Peyer's patch (tissue), 4 donors: ENCODE results near the gene MARS1. TPM values are rescaled to one million over a fixed set of nuclear protein-coding genes. Genes with fewer than 3 reads are reported as not detected.

ENCODE experiments used
- DNase-seq, 3 donors: peaks; one replicate each; pipeline ENCODE4 v3.0.0-alpha.2; 2017 to 2019
- H3K27ac ChIP-seq, 4 donors: fragments of 200-600 bp; sonication (generic); one replicate each; pipeline ENCODE4 v1.5.1; 2016 to 2019
- H3K27me3 ChIP-seq, 2 donors: fragments of 200-600 bp; sonication (generic); one replicate each; pipeline ENCODE4 v1.5.1; 2019
- H3K36me3 ChIP-seq, 3 donors: fragments of 200-600 bp; sonication (generic); one replicate each; pipeline ENCODE4 v1.5.1; 2016 to 2019
- H3K4me1 ChIP-seq, 4 donors: fragments of 200-600 bp; sonication (generic); one replicate each; pipeline ENCODE4 v1.5.1; 2016 to 2019
- H3K4me3 ChIP-seq, 4 donors: fragments of 200-600 bp; sonication (generic); 1 replicate in 3 of 4; 2 replicates in 1 of 4; pipeline ENCODE4 v1.5.1; 2016 to 2019; ENCODE audit warnings: mild to moderate bottlenecking in 1 of 4
- H3K9me3 ChIP-seq, 4 donors: fragments of 200-600 bp; sonication (generic); one replicate each; pipeline ENCODE4 v1.5.1; 2016 to 2019; ENCODE audit warnings: mild to moderate bottlenecking in 1 of 4
- CTCF ChIP-seq, 6 experiments: fragments of 450-650 bp in 4 of 6; fragments of 200-600 bp in 2 of 6; sonication (generic) in 1 of 6; IDR thresholded peaks; one replicate each; pipeline ENCODE4 v1.5.1; 2017 to 2019; ENCODE audit warnings: antibody characterized with exemption in 6 of 6, mild to moderate bottlenecking in 3 of 6, moderate library complexity in 1 of 6
- POLR2A ChIP-seq, 2 donors: fragments of 450-650 bp; IDR thresholded peaks; one replicate each; pipeline ENCODE4 v1.5.1; 2017; ENCODE audit warnings: antibody characterized with exemption in 2 of 2, mild to moderate bottlenecking in 2 of 2, moderate library complexity in 2 of 2
- total RNA-seq, 4 donors: library from RNA; depleted of rRNA; stranded (reverse); fragments of >200 nt; gene quantifications; one replicate each; pipeline ENCODE4 v1.1.0, GENCODE V29; 2016

Gene MARS1
- total RNA-seq, 4 donors from 2014 or later: 40.6 to 97.4 (median 63.5) TPM

DNA sequence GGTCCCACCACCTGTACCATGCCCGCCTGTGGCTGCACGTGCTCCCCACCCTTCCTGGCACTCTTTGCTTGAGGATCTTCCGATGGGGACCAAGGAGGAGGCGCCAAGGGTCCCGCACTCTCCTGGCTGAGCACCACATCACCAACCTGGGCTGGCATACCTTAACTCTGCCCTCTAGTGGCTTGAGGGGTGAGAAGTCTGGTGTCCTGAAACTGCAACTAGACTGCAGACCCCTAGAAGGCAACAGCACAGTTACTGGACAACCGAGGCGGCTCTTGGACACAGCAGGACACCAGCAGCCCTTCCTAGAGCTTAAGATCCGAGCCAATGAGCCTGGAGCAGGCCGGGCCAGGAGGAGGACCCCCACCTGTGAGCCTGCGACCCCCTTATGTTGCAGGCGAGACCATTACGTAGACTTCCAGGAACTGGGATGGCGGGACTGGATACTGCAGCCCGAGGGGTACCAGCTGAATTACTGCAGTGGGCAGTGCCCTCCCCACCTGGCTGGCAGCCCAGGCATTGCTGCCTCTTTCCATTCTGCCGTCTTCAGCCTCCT is 31.6 kb upstream of the MARS1 start:
- Histone ChIP-seq H3K9me3 (no peaks in the 10 kb centered on the region), H3K27me3 (no peaks in the 10 kb centered on the region), H3K4me3 (peak overlapping the region in 1 of 4 donors; percentile 18), H3K36me3 (no peaks in the 10 kb centered on the region), H3K4me1 (peaks cover 8 to 33% (median 9%) of the 10 kb centered on the region in 4 donors), H3K27ac (no peak overlapping the region)
- TF ChIP-seq CTCF (IDR thresholded peaks at IDR 0.05): peak in 5 of 6 experiments; percentile 37 to 61 (median 50)
- TF ChIP-seq POLR2A (IDR thresholded peaks at IDR 0.05): no peak
- DNase-seq: peak in 2 of 3 donors; percentile 56 to 68

DNA sequence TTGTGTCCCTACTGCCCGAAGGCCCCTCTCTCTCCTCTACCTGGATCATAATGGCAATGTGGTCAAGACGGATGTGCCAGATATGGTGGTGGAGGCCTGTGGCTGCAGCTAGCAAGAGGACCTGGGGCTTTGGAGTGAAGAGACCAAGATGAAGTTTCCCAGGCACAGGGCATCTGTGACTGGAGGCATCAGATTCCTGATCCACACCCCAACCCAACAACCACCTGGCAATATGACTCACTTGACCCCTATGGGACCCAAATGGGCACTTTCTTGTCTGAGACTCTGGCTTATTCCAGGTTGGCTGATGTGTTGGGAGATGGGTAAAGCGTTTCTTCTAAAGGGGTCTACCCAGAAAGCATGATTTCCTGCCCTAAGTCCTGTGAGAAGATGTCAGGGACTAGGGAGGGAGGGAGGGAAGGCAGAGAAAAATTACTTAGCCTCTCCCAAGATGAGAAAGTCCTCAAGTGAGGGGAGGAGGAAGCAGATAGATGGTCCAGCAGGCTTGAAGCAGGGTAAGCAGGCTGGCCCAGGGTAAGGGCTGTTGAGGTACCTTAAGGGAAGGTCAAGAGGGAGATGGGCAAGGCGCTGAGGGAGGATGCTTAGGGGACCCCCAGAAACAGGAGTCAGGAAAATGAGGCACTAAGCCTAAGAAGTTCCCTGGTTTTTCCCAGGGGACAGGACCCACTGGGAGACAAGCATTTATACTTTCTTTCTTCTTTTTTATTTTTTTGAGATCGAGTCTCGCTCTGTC is 31.0 kb upstream of the MARS1 start:
- DNase-seq: no peak
- Histone ChIP-seq H3K4me3 (peak overlapping the region in 1 of 4 donors; percentile 18), H3K4me1 (peaks cover 8 to 37% (median 15%) of the 10 kb centered on the region in 4 donors), H3K36me3 (no peaks in the 10 kb centered on the region), H3K27me3 (no peaks in the 10 kb centered on the region), H3K9me3 (no peaks in the 10 kb centered on the region), H3K27ac (no peak overlapping the region)
- no peak for TF ChIP-seq CTCF (IDR thresholded peaks at IDR 0.05)
- no peak for TF ChIP-seq POLR2A (IDR thresholded peaks at IDR 0.05)

DNA sequence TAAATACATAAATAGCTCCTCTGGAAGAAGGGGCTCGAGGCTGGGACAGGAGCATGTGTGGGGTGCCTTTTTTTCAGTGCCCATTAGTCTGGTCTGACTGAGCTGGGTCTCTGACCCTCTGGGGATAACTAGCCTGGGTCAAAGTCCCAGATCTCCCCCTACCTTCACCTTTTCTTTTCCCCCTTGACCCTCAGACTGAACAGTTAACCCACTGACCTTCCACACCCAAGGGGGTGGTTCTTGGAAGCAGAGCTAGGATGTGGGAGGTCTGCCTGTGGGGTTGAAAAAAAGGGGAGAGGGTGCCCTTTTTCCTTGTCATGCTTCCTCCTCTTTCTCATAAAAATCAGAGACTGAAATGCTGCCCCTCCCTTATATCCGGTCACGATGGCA is 29.2 kb upstream of the MARS1 start:
- Histone ChIP-seq H3K4me1 (peaks cover 8 to 48% (median 15%) of the 10 kb centered on the region in 4 donors), H3K4me3 (peak overlapping the region; percentile 59 to 74 (median 67))
- TF ChIP-seq CTCF (IDR thresholded peaks at IDR 0.05): no peak
- no peak for TF ChIP-seq POLR2A (IDR thresholded peaks at IDR 0.05)

DNA sequence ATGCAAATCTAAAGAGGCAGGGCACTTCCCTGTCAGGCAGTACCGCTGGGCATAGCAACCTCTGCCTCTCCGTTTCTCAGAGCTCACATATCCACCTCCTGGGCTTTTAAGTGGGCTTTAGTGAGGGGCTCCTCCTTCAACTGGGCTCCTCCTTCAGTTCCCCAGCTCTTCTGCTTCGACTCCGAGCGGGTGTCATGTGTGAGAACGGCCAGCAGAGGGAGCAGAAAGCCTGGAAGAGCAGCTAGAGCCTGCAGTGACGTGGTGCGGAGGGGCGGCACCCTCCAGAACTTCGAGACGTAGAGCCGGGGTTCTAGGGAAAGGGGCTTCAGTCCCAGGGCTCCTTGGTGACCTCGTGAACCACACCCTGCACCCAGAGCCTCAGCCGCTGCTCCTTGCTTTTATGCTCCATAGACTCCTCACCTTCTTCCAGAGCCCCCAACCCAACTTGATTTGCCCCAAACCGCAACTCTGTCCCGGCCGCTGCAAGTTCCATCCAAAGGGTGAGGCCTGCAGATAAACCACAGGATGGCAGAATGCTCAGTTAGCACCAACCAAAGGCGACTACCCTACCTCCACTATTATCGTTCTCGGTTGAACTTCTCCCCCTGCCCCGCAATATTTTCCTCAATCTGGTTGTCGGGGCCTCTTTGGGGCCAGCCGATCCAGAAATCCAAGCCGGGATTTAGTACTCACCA is 28.7 kb upstream of the MARS1 start:
- peak; percentile 92 to 97 (median 94) for DNase-seq
- Histone ChIP-seq H3K4me1 (peaks cover 8 to 48% (median 15%) of the 10 kb centered on the region in 4 donors), H3K9me3 (no peaks in the 10 kb centered on the region), H3K27ac (peak overlapping the region; percentile 71 to 89 (median 81)), H3K36me3 (no peaks in the 10 kb centered on the region), H3K27me3 (no peaks in the 10 kb centered on the region), H3K4me3 (peak overlapping the region; percentile 59 to 74 (median 67))
- TF ChIP-seq CTCF (IDR thresholded peaks at IDR 0.05): peak; percentile 96 to 99 (median 98)
- no peak for TF ChIP-seq POLR2A (IDR thresholded peaks at IDR 0.05)

More for the DNA sequence above, 29.2 kb upstream of the MARS1 start:
- Histone ChIP-seq H3K9me3 (no peaks in the 10 kb centered on the region), H3K27ac (peak overlapping the region; percentile 71 to 89 (median 81)), H3K27me3 (no peaks in the 10 kb centered on the region), H3K36me3 (no peaks in the 10 kb centered on the region)
- no peak for DNase-seq

- H3K4me1 ChIP-seq: peaks cover 8 to 41% (median 15%) of the 10 kb centered on the region in 4 donors
- H3K36me3 ChIP-seq: no peaks in the 10 kb centered on the region
- no peak for TF ChIP-seq POLR2A (IDR thresholded peaks at IDR 0.05)
- no peak for TF ChIP-seq CTCF (IDR thresholded peaks at IDR 0.05)
- peak in 2 of 3 donors; percentile 49 to 74 for DNase-seq
- peak within 1 kb of the TSS; percentile 80 to 89 (median 82) for H3K27ac ChIP-seq
- no peaks in the 10 kb centered on the region for H3K27me3 ChIP-seq
- no peaks in the 10 kb centered on the region for H3K9me3 ChIP-seq
- H3K4me3 ChIP-seq: peak within 1 kb of the TSS; percentile 59 to 74 (median 67)
Observed at GRCh38 chr12:57459750-57460467, 28.0 kb upstream of the MARS1 start, which contains the start of gene GLI1. GLI1 (plus strand) TSS chr12:57459785; CDS start chr12:57463692, 3,907 bp downstream.
